H54 (cell line): Measurements from ENCODE around the gene NR0B2.
A peak's percentile ranks its signal among the peaks of the same experiment; 100 is the strongest.

Experiments used
- DNase-seq: peaks from one replicate; pipeline ENCODE4 v3.0.0; 2011; ENCODE audit warnings: low spot score, mixed read lengths; ENCODE audit not compliant: insufficient read length
- FAIRE-seq: peaks from 3 replicates; lab custom pipeline; 2011; peaks lifted over from hg19 to GRCh38; lab: Jason Lieb, UNC
- POLR2A ChIP-seq: IDR thresholded peaks from 2 replicates; pipeline ENCODE4 v1.6.1; 2011; ENCODE audit warnings: low read depth, mild to moderate bottlenecking, low read length

NR0B2 gene

GRCh38 chr1:26946270-26946669 is 32.5 kb upstream of the NR0B2 start:
- no peak for TF ChIP-seq POLR2A
- no peak for FAIRE-seq
- DNase-seq = no peak

DNA sequence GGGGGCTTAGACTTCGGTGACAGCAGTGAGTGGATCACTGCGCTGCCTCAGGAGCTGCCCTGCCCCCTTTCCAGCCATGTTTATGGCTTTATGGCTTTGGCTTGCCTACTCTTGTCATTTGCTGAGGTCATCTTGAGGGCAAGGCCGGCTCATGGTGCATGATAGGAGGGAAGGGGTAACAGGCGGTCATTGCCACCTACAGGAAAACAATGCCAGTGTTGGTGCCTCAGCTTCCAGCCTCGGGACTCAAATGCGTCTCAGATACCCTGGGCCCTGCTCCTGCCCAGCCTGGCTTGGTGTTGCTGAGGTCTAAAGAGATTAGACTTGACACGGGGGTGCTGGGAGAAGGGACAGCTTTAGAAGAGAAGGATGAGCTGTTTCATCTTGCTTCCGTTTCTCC is 32.0 kb upstream of the NR0B2 start:
- no peak for FAIRE-seq
- TF ChIP-seq POLR2A = no peak
- no peak for DNase-seq

DNA sequence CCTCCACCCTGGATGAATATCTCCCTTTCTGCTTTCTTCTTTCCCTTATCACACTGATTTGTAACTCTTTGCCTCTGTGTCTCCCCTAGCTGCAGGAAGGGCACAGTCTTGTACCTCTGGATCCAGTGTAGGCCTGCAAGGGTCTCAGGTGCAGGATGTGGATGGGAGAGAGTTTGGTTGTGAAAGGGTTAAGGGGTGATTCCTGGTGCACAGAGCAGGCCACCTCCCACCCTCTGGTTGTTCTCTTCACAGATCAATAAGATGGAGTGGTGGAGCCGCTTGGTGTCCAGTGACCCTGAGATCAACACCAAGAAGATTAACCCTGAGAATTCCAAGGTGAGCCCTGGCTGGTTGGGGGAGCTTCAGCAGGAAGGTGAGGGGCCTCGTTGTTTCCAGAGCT is 31.4 kb upstream of the NR0B2 start:
- no peak for TF ChIP-seq POLR2A
- FAIRE-seq = no peak
- no peak for DNase-seq

- no peak for DNase-seq
- TF ChIP-seq POLR2A = no peak
- FAIRE-seq = no peak
Measured at GRCh38 chr1:26942656-26943055, 28.9 kb upstream of the NR0B2 start.

- DNase-seq (no peak), FAIRE-seq (no peak)
- TF ChIP-seq POLR2A = no peak
Measured at GRCh38 chr1:26941311-26941710, 27.5 kb upstream of the NR0B2 start.

GRCh38 chr1:26938659-26939025 is 24.9 kb upstream of the NR0B2 start:
- DNase-seq (no peak), FAIRE-seq (no peak)
- TF ChIP-seq POLR2A = no peak

DNA sequence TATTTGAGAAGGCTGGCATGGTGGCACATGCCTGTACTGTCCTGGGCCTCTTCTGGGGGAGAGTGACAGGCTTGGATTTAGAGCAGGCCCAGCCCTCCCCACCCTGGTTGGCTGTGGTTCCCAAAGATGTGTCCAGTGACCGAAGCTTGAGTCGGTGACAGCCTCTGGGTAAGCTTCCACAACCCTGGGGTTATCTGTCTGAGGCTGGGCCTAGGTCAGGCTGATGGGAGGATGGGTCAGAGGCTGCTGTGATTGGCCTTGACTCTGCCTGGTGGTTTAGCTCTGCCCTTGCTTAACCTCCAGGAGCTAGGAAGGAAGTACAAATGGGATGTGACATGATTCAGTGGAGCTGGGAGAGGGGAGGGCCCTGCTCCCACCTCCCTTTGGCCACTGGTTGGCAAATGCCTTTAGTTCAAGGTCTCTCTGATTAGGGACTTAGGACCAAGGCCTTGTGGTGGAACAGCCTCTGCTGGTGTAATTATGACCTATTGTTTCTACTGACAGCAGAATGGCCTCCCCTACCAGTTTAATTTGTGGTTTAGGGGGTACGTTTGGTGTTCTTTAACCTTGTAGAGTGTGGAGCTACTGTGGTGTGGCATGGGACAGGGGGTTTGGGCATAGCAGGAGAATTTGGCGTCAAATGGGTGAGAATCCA is 24.4 kb upstream of the NR0B2 start:
- DNase-seq (no peak), FAIRE-seq (no peak)
- TF ChIP-seq POLR2A = no peak

- TF ChIP-seq POLR2A = no peak
- no peak for FAIRE-seq
- no peak for DNase-seq
Measured at GRCh38 chr1:26936823-26937222, 23.0 kb upstream of the NR0B2 start.

- TF ChIP-seq POLR2A = no peak
- no peak for FAIRE-seq
- no peak for DNase-seq
Measured at GRCh38 chr1:26932531-26932930, 18.8 kb upstream of the NR0B2 start.

DNA sequence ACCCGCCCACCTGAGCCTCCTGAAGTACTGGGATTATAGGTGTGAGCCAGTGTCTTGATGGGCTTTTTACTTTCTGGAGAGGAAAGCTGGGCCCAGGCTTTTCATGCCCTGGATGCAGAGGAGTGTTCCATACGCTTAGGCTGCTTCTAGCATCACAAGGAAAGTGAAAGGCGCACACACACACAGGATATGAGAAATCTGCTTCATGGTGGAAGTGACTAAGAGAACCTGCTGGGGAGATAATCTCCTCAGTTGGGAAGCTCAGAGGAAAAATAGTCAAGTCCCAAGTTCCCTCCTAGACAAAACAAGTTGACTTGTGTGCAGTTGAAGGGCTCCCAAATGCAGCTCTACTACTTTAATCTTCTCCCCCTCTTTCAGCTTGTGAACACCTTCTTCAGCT is 9.9 kb upstream of the NR0B2 start:
- TF ChIP-seq POLR2A = no peak
- peak; percentile 42 for DNase-seq
- FAIRE-seq = peak; percentile 38

- DNase-seq (no peak), FAIRE-seq (no peak)
- TF ChIP-seq POLR2A = no peak
Measured at GRCh38 chr1:26922901-26923300, 9.1 kb upstream of the NR0B2 start.

DNA sequence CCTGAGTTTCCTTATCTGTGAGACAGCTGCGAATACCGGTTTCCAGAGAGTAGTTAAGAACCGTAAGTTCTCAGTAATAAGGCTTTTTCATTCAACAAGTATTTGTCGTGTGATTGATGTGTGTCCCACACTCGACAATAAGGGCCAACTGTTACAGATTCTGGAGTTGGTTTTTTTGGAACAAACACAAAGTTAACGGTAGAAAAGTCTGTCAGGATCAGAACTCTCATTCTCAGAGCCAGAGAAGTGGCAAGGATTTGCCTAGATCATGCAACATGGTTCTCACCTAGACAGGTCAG is 8.6 kb upstream of the NR0B2 start:
- FAIRE-seq (no peak), DNase-seq (no peak)
- TF ChIP-seq POLR2A = no peak

GRCh38 chr1:26921540-26922430 is 8.0 kb upstream of the NR0B2 start, which contains the start of gene NUDC:
Gene NUDC, plus strand, starts transcription at chr1:26921743. Its CDS starts 106 bp downstream, at chr1:26921849.
- peak; percentile 83 for FAIRE-seq
- peak; percentile 66 for TF ChIP-seq POLR2A

DNA sequence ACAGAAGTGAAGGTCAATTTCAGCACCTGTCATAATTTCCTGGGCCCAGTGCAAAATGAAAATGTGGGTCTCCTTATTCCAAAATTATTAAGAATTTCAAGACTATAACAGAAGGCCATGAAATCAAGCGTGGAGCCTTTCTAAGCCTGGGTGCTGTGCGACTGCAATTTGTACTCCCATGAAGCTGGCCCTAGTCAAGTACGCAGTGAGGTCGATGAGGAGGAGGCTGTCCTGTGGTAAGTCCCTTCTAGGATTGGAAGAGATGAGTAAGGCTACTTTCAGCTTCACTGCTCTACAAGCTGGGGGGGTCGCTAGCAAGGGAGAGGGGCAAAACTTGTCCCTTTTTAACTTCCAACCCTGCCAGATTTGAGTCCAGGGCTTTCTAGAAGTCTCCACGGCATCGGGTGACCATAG is 7.4 kb upstream of the NR0B2 start:
- TF ChIP-seq POLR2A = no peak
- FAIRE-seq = no peak
- DNase-seq = no peak

More at GRCh38 chr1:26921540-26922430, 8.0 kb upstream of the NR0B2 start, which contains the start of gene NUDC:
- DNase-seq = peak; percentile 71

DNA sequence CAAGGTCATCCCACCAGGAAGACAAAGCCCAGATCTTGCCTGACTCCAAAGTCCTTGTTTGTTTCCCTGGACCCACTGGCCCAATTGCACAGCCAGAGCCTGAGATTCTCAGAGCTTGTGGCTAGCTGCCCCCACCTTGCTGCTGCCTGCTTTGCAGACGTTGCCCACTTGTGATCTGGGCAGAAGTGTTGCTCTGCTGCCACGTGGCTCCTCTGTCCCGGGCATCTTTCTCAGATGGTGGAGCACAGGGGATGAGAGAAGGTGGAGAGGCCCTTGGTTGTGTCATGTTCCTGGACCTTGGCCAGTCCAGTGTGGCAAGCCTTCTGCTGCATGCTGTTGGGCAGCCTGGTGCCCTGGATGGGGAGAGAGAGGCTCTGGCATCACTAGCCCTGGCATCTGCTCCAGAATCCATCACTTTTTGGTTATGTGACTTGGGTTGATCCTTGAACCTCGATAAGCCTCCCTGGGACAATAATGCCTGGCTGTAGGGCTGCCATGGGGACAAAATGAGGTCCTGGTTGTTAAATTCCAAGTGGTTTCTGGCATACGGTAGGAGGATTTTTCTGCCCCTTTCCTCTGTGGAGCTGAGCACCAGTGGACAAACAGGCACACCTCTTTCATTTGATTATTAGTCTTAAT is 1.5 kb upstream of the NR0B2 start:
- no peak for TF ChIP-seq POLR2A
- FAIRE-seq (no peak), DNase-seq (no peak)
